Measurements from ENCODE around the gene VTI1A.

VTI1A gene

GRCh38 chr10:112841549-112841948 lies 394.5 kb downstream of the VTI1A start:
- DNase-seq (ENCODE audit: insufficient read length, low spot score) (no peak), FAIRE-seq (no peak)
- TF ChIP-seq POLR2A (IDR thresholded peaks at IDR 0.05; ENCODE audit: low read depth, low read length) = no peak

DNA sequence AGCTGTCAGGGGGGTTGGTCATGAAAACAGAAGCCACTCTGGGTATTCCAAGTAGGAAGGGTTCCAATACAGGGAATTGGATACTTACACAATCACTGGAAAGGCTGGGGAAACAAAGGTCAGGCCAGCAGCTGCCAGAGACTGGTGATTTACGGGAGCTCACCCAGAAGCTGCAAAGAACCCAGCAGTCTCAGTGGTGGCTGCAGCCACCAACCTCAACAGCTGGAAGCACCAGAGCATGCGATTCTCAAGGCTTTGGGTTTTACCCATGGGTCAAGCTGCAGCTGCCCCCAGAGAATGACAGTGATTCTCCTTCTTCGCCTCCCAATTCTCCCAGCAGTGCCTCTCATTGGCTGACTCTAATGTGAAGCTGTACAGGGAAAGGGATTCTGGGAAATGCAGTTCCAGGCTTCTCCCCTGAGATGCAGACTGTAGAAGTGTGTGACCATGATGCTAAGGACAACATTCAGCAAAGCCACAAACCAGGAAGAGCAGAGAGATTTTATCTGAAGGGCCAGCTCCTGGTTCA lies 395.9 kb downstream of the VTI1A start:
- FAIRE-seq = no peak
- DNase-seq (ENCODE audit: insufficient read length, low spot score) = no peak
- TF ChIP-seq POLR2A (IDR thresholded peaks at IDR 0.05; ENCODE audit: low read depth, low read length) = no peak

GRCh38 chr10:112843623-112844022 lies 396.6 kb downstream of the VTI1A start:
- TF ChIP-seq POLR2A (IDR thresholded peaks at IDR 0.05; ENCODE audit: low read depth, low read length) = no peak
- DNase-seq (ENCODE audit: insufficient read length, low spot score) = no peak
- no peak for FAIRE-seq

DNA sequence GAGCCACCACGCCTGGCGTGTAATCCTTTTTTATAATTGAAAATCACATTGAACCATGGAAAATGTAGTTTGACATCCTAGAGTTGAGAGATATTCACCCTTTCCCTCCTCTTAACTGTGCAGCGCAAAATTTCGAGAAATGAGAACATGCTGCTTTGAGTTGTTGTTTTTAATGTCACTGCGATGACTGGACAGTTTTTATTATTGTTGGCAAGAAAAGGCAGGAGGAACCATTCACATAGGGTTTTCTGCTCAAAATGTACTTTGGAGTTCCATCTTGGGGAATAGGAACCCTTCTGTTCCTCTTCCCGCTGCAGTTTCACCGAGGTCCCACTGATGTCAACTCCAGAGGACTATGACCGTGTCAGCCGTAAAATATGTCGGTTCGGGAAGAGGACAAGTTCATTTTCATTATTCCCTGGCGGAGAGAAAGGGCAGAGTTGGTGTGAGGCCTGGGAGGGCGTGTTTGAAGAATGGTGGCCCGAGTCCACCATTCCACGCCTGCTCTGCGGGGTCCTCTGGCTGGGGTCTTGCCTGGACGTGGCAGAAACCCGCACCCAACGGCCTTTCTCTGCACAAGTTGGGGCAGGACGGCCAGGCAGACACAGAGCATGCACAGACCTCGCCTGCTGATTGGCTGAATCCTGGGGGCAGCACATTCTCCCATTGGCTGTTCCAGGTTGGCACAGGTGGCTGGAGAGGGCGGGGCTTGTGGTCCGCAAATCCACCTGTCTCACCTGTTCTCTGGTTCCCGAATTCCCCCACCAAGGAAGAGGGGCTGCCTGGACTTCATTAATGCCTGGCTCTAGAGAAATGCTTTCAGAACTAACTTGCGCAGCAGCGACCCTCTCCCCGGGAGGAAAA lies 397.9 kb downstream of the VTI1A start:
- FAIRE-seq (no peak), DNase-seq (ENCODE audit: insufficient read length, low spot score) (no peak)
- no peak for TF ChIP-seq POLR2A (IDR thresholded peaks at IDR 0.05; ENCODE audit: low read depth, low read length)

- DNase-seq (ENCODE audit: insufficient read length, low spot score) (no peak), FAIRE-seq (no peak)
- no peak for TF ChIP-seq POLR2A (IDR thresholded peaks at IDR 0.05; ENCODE audit: low read depth, low read length)
Measured at GRCh38 chr10:112847778-112848177, 400.8 kb downstream of the VTI1A start.

DNA sequence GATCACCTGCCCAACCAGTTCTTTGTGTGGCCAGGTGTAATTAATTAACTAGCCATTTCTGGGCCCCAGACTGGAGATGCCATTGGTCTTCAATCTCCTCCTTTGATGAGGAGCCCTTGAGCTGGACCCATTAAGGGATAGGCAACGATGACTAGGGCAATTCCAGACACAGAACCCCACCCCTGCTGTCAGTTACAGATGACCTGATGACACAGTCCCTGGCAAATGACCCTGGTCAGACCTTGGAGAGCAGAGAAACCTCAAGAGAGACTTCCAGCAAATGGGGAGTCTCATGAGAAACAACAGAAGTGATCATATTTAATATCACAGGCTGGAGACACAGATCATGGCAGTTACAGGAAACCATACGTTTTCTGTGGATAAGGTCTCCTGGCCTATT lies 401.2 kb downstream of the VTI1A start:
- no peak for TF ChIP-seq POLR2A (IDR thresholded peaks at IDR 0.05; ENCODE audit: low read depth, low read length)
- FAIRE-seq (no peak), DNase-seq (ENCODE audit: insufficient read length, low spot score) (no peak)

GRCh38 chr10:112848868-112849430 lies 401.9 kb downstream of the VTI1A start:
- FAIRE-seq (no peak), DNase-seq (ENCODE audit: insufficient read length, low spot score) (no peak)
- TF ChIP-seq POLR2A (IDR thresholded peaks at IDR 0.05; ENCODE audit: low read depth, low read length) = no peak

GRCh38 chr10:112849546-112849945 lies 402.5 kb downstream of the VTI1A start:
- no peak for DNase-seq (ENCODE audit: insufficient read length, low spot score)
- no peak for TF ChIP-seq POLR2A (IDR thresholded peaks at IDR 0.05; ENCODE audit: low read depth, low read length)
- no peak for FAIRE-seq

DNA sequence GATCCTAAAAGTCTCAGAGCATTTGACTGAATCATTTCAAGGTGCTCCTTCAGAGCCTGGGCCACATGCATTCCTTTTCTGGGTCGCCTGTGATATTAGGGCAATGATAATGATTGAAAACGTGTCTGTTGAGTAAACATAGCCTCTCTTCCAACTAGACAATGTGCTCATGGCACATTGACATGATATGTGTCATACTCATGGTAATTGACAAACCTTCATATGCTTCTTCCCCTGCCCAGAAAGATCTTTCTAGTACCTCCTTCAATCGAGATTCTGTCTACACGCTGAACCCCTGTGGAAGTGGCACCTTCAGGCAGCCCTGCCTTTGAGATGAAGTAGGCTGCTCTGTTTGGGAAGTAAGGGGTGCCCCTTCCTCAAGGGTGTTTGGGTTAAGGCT lies 404.2 kb downstream of the VTI1A start:
- FAIRE-seq (no peak), DNase-seq (ENCODE audit: insufficient read length, low spot score) (no peak)
- no peak for TF ChIP-seq POLR2A (IDR thresholded peaks at IDR 0.05; ENCODE audit: low read depth, low read length)

- DNase-seq (ENCODE audit: insufficient read length, low spot score) = no peak
- FAIRE-seq = no peak
- TF ChIP-seq POLR2A (IDR thresholded peaks at IDR 0.05; ENCODE audit: low read depth, low read length) = no peak
Measured at GRCh38 chr10:112851588-112852211, 404.7 kb downstream of the VTI1A start.

DNA sequence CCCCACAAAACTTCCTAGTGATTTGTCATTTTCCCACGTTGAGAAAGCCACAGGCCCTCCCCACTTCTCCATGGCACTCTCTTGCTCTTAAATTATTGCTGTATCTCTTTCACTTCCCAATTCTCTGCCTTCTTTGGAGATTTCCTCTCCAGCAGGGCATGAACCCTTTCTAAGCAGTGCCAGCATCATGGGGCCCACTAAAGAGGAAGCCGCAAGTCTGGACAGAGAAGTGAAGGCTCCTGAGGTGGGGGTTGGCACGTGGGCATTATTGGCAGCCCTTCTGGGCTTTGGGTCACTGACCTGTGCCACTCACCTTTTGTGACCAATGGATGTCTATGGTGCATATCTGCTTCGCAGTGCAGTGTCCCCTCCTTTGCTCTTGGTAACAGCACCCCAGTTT lies 405.3 kb downstream of the VTI1A start:
- TF ChIP-seq POLR2A (IDR thresholded peaks at IDR 0.05; ENCODE audit: low read depth, low read length) = no peak
- DNase-seq (ENCODE audit: insufficient read length, low spot score) = no peak
- FAIRE-seq = no peak

GRCh38 chr10:112855134-112855533 lies 408.1 kb downstream of the VTI1A start:
- TF ChIP-seq POLR2A (IDR thresholded peaks at IDR 0.05; ENCODE audit: low read depth, low read length) = no peak
- DNase-seq (ENCODE audit: insufficient read length, low spot score) (no peak), FAIRE-seq (no peak)

GRCh38 chr10:112857493-112857892 lies 410.5 kb downstream of the VTI1A start:
- DNase-seq (ENCODE audit: insufficient read length, low spot score) (no peak), FAIRE-seq (no peak)
- no peak for TF ChIP-seq POLR2A (IDR thresholded peaks at IDR 0.05; ENCODE audit: low read depth, low read length)

GRCh38 chr10:112858986-112859651 lies 412.1 kb downstream of the VTI1A start:
- no peak for FAIRE-seq
- no peak for DNase-seq (ENCODE audit: insufficient read length, low spot score)

More at GRCh38 chr10:112858986-112859651, 412.1 kb downstream of the VTI1A start:
- TF ChIP-seq POLR2A (IDR thresholded peaks at IDR 0.05; ENCODE audit: low read depth, low read length) = no peak
